ENCODE results near the gene SERP1. TPM values are rescaled to one million over a fixed set of nuclear protein-coding genes. Genes with fewer than 3 reads are reported as not detected.

The SERP1 gene
- total and polyA plus RNA-seq, 2 experiments from 2014 or later: 157 to 233 TPM

- no peak for DNase-seq (ENCODE audit: low spot score)
- Histone ChIP-seq H4K20me1 (ENCODE audit: insufficient read depth, poor library complexity, severe bottlenecking) (peaks cover 28% of the 10 kb centered on the region), H3K27ac (no peak overlapping the region), H3K36me3 (replicated peaks; ENCODE audit: insufficient read depth, low read depth) (no peaks in the 10 kb centered on the region), H3K4me3 (no peak overlapping the region), H3K4me1 (ENCODE audit: insufficient read depth) (peaks cover 7% of the 10 kb centered on the region), H3K27me3 (no peaks in the 10 kb centered on the region), H3K9me3 (ENCODE audit: low read depth) (no peaks in the 10 kb centered on the region), H3K4me2 (peak overlapping the region; percentile 79), H3K79me2 (peaks cover 67% of the 10 kb centered on the region), H2AFZ (no peak overlapping the region), H3K9me2 (replicated peaks; ENCODE audit: insufficient read depth) (no peaks in the 10 kb centered on the region)
- TF ChIP-seq EZH2 (IDR thresholded peaks at IDR 0.05; ENCODE audit: borderline replicate concordance) (no peak), EZH2phosphoT487 (IDR thresholded peaks at IDR 0.05; ENCODE audit: low read depth, severe bottlenecking, unreplicated experiment) (no peak)
- TF ChIP-seq, protein P1, sequence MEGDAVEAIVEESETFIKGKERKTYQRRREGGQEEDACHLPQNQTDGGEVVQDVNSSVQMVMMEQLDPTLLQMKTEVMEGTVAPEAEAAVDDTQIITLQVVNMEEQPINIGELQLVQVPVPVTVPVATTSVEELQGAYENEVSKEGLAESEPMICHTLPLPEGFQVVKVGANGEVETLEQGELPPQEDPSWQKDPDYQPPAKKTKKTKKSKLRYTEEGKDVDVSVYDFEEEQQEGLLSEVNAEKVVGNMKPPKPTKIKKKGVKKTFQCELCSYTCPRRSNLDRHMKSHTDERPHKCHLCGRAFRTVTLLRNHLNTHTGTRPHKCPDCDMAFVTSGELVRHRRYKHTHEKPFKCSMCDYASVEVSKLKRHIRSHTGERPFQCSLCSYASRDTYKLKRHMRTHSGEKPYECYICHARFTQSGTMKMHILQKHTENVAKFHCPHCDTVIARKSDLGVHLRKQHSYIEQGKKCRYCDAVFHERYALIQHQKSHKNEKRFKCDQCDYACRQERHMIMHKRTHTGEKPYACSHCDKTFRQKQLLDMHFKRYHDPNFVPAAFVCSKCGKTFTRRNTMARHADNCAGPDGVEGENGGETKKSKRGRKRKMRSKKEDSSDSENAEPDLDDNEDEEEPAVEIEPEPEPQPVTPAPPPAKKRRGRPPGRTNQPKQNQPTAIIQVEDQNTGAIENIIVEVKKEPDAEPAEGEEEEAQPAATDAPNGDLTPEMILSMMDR (IDR thresholded peaks at IDR 0.05; ENCODE audit: poor library complexity): no peak
- WGBS (ENCODE audit: low lambda C conversion rate, missing lambda C conversion rate): 85% methylated on average over 2 of the region's 2 CpGs
These were observed 2.8 kb downstream of the SERP1 start for GRCh38 chr3:150543531-150543930.

GRCh38 chr3:150543128-150543527 is 3.2 kb downstream of the SERP1 start:
- no peak overlapping the region for H3K4me3 ChIP-seq
- H3K36me3 ChIP-seq (replicated peaks; ENCODE audit: insufficient read depth, low read depth): no peaks in the 10 kb centered on the region
- H3K79me2 ChIP-seq: peaks cover 63% of the 10 kb centered on the region
- H3K4me2 ChIP-seq: no peak overlapping the region
- H4K20me1 ChIP-seq (ENCODE audit: insufficient read depth, poor library complexity, severe bottlenecking): peaks cover 28% of the 10 kb centered on the region
- no peak for TF ChIP-seq EZH2phosphoT487 (IDR thresholded peaks at IDR 0.05; ENCODE audit: low read depth, severe bottlenecking, unreplicated experiment)
- no peak for TF ChIP-seq EZH2 (IDR thresholded peaks at IDR 0.05; ENCODE audit: borderline replicate concordance)
- TF ChIP-seq, protein P1 (IDR thresholded peaks at IDR 0.05; ENCODE audit: poor library complexity): no peak
- no peaks in the 10 kb centered on the region for H3K27me3 ChIP-seq
- no peak overlapping the region for H3K27ac ChIP-seq
- H3K9me2 ChIP-seq (replicated peaks; ENCODE audit: insufficient read depth): no peaks in the 10 kb centered on the region
- no peaks in the 10 kb centered on the region for H3K9me3 ChIP-seq (ENCODE audit: low read depth)
- H2AFZ ChIP-seq: no peak overlapping the region
- WGBS (ENCODE audit: low lambda C conversion rate, missing lambda C conversion rate): 87% methylated on average over 3 of the region's 3 CpGs
- H3K4me1 ChIP-seq (ENCODE audit: insufficient read depth): peaks cover 7% of the 10 kb centered on the region
- no peak for DNase-seq (ENCODE audit: low spot score)

GRCh38 chr3:150540991-150541390 is 5.3 kb downstream of the SERP1 start:
- no peaks in the 10 kb centered on the region for H3K9me3 ChIP-seq (ENCODE audit: low read depth)
- TF ChIP-seq, protein P1 (IDR thresholded peaks at IDR 0.05; ENCODE audit: poor library complexity): no peak
- TF ChIP-seq EZH2phosphoT487 (IDR thresholded peaks at IDR 0.05; ENCODE audit: low read depth, severe bottlenecking, unreplicated experiment) (no peak), EZH2 (IDR thresholded peaks at IDR 0.05; ENCODE audit: borderline replicate concordance) (no peak)
- no peaks in the 10 kb centered on the region for H3K27me3 ChIP-seq
- no peak for DNase-seq (ENCODE audit: low spot score)
- H3K36me3 ChIP-seq (replicated peaks; ENCODE audit: insufficient read depth, low read depth): no peaks in the 10 kb centered on the region
- no peak overlapping the region for H2AFZ ChIP-seq
- H3K4me1 ChIP-seq (ENCODE audit: insufficient read depth): no peaks in the 10 kb centered on the region
- peaks cover 51% of the 10 kb centered on the region for H3K79me2 ChIP-seq
- no peak overlapping the region for H3K4me3 ChIP-seq
- 95% methylated on average over 3 of the region's 3 CpGs for WGBS (ENCODE audit: low lambda C conversion rate, missing lambda C conversion rate)
- peaks cover 28% of the 10 kb centered on the region for H4K20me1 ChIP-seq (ENCODE audit: insufficient read depth, poor library complexity, severe bottlenecking)
- no peaks in the 10 kb centered on the region for H3K9me2 ChIP-seq (replicated peaks; ENCODE audit: insufficient read depth)
- H3K27ac ChIP-seq: no peak overlapping the region
- H3K4me2 ChIP-seq: no peak overlapping the region

DNA sequence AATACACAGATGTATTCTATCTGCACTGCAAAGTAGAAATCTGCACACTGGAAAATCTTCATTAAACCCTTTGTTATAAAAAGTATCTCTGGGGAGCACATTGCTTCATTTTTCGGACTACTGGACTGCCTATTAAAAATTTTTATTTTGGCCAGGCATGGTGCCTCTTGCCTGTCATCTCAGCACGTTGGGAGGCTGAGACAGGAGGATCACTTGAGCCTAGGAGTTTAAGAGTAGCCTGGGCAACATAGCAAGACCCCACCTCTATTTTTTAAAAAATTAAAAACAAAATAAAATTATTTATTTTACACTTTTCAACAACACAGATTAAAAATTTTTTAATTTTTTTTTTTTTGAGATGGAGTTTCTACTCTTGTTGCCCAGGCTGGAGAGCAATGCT is 6.0 kb downstream of the SERP1 start:
- Histone ChIP-seq H4K20me1 (ENCODE audit: insufficient read depth, poor library complexity, severe bottlenecking) (peaks cover 27% of the 10 kb centered on the region), H3K9me2 (replicated peaks; ENCODE audit: insufficient read depth) (no peaks in the 10 kb centered on the region), H3K4me2 (no peak overlapping the region), H3K9me3 (ENCODE audit: low read depth) (no peaks in the 10 kb centered on the region), H3K4me3 (no peak overlapping the region), H3K79me2 (peaks cover 44% of the 10 kb centered on the region), H3K27me3 (no peaks in the 10 kb centered on the region), H2AFZ (no peak overlapping the region), H3K36me3 (replicated peaks; ENCODE audit: insufficient read depth, low read depth) (no peaks in the 10 kb centered on the region), H3K27ac (no peak overlapping the region), H3K4me1 (ENCODE audit: insufficient read depth) (no peaks in the 10 kb centered on the region)
- WGBS (ENCODE audit: low lambda C conversion rate, missing lambda C conversion rate): 97% methylated on average over 2 of the region's 2 CpGs
- TF ChIP-seq EZH2phosphoT487 (IDR thresholded peaks at IDR 0.05; ENCODE audit: low read depth, severe bottlenecking, unreplicated experiment): no peak
- TF ChIP-seq EZH2 (IDR thresholded peaks at IDR 0.05; ENCODE audit: borderline replicate concordance): no peak
- TF ChIP-seq, protein P1 (IDR thresholded peaks at IDR 0.05; ENCODE audit: poor library complexity): no peak
- no peak for DNase-seq (ENCODE audit: low spot score)

Data from hepatocyte (in vitro differentiated cells).